ENCODE data around the gene MARK1.
"Not testable (repeated sequence)": the region's sequence is repeated elsewhere in the genome, so short reads cannot be mapped to it uniquely, and the experiment has no call there.

MARK1 gene

GRCh38 chr1:220628431-220628830, 100.5 kb downstream of the MARK1 start:
- DNase-seq: no peak

- DNase-seq: no peak
Observed at GRCh38 chr1:220631238-220631815, 103.4 kb downstream of the MARK1 start.

GRCh38 chr1:220637759-220638158, 109.8 kb downstream of the MARK1 start:
- DNase-seq: no peak

GRCh38 chr1:220642285-220642684, 114.3 kb downstream of the MARK1 start:
- no peak for DNase-seq

- DNase-seq: no peak
Observed at GRCh38 chr1:220652995-220653394, 125.1 kb downstream of the MARK1 start.

GRCh38 chr1:220655509-220655908, 127.6 kb downstream of the MARK1 start:
- no peak for DNase-seq

GRCh38 chr1:220655961-220656740, 128.2 kb downstream of the MARK1 start:
- no peak for DNase-seq

GRCh38 chr1:220666349-220666748, 138.4 kb downstream of the MARK1 start:
- DNase-seq: no peak

GRCh38 chr1:220669005-220669404, 141.1 kb downstream of the MARK1 start:
- DNase-seq: no peak

- DNase-seq: no peak
Observed at GRCh38 chr1:220670365-220670764, 142.4 kb downstream of the MARK1 start.

- DNase-seq: no peak
Observed at GRCh38 chr1:220673921-220674320, 146.0 kb downstream of the MARK1 start.

GRCh38 chr1:220677251-220677650, 149.3 kb downstream of the MARK1 start:
- no peak for DNase-seq

GRCh38 chr1:220680085-220680687, 152.2 kb downstream of the MARK1 start:
- peak; percentile 35 for DNase-seq

- DNase-seq: no peak
Observed at GRCh38 chr1:220681220-220681880, 153.4 kb downstream of the MARK1 start.

- DNase-seq: no peak
Observed at GRCh38 chr1:220682901-220683576, 155.1 kb downstream of the MARK1 start.

GRCh38 chr1:220683716-220684115, 155.8 kb downstream of the MARK1 start:
- DNase-seq: not testable (repeated sequence)

GRCh38 chr1:220684890-220685289, 157.0 kb downstream of the MARK1 start:
- DNase-seq: no peak

- DNase-seq: no peak
Observed at GRCh38 chr1:220685879-220686278, 157.9 kb downstream of the MARK1 start.

GRCh38 chr1:220687809-220688208, 159.9 kb downstream of the MARK1 start:
- no peak for DNase-seq

- no peak for DNase-seq
Observed at GRCh38 chr1:220689666-220690065, 161.7 kb downstream of the MARK1 start.

- DNase-seq: peak; percentile 39
Observed at GRCh38 chr1:220690140-220691052, 162.5 kb downstream of the MARK1 start, which contains the start of gene C1orf115. Gene C1orf115, plus strand, starts transcription at chr1:220690363. Its CDS starts 40 bp downstream, at chr1:220690403.
